DMS53 treated with DMSO at 0.1 percent for 48 hours (cell line): ENCODE measurements around the gene MMP13.
A peak's percentile ranks its signal among the peaks of the same experiment; 100 is the strongest.
"Not testable (repeated sequence)": the region's sequence is repeated elsewhere in the genome, so short reads cannot be mapped to it uniquely, and the experiment has no call there.

Source experiments
- DNase-seq: peaks from one replicate; lab custom pipeline; 2025; ENCODE audit not compliant: unreplicated experiment; lab: John Stamatoyannopoulos, UW

The MMP13 gene

DNA sequence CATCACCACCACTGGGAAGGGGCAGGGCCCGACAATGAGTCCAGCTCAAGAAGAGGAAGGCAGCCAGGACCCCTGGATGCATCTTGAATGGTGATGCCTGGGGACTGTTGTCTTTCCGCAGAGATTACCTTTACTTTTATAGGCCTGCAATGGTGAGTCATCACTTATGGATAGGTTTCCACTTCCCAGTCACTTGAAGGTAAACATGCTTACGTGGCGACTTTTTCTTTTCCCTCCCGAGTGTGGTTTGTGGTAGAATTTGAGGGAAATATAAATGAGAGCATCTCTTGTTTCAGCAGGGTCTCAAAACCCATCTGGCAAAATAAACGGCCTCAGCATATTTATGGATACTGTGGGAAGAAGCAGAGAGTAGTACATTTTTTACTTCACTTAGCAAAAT, at the start of gene MMP13:
Gene MMP13 (minus strand): TSS at position 109 of the 400 bp plus-strand sequence. CDS start 27 bp downstream, at position 82.
- DNase-seq, result peak; percentile 89

DNA sequence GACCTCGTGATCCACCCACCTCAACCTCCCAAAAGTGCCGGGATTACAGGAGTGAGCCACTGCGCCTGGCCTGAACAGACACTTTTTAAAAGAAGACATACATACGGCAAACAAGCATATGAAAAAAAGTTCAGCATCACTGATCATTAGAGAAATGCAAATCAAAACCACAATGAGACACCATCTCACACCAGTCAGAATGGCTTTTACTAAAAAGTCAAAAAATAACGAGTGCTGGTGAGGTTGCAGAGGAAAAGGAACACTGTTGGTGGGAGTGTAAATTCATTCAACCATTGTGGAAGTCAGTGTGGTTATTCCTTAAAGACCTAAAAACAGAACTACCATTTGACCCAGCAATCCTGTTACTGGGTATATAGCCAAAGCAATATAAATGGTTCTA, 48.7 kb upstream of the MMP13 start:
- DNase-seq, result not testable (repeated sequence)

DNA sequence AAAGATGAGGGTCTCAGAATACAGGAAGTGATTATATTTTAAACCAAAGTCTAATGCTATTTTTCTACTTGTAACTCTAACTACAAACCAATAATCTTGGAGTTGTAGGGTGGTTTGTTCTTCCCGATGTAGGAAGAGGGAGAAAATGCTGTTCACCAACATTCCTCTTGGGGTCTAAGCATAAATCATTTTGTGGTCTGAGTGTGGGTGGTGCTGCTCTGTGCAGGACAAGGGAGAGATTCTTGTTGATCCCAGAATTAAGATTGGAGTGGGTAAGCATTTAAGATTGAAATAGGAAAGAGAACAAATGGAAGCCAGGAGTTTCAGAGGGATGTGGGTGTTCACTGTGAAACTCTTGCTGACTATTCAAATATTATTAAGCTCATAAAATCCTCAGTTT, 38.6 kb upstream of the MMP13 start:
- no peak for DNase-seq

DNA sequence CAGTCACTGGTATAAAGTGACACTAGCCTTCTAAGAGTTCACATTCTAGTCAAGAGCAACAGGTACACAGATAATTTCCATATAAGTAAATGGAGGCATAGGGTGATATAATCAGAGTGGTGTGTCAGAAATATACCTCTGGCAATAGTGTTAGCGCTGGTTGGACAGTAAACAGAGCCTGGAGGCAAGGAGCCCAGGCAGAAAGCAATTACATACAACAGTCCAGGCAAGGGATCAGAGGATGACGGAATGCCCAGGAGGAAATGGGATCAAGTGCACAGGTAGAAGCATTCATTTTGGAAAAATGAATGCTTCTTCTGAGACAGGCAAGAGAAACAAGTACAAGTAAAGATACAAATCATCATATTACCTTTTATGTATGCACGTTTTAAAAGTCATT, 36.2 kb upstream of the MMP13 start:
- no peak for DNase-seq

DNA sequence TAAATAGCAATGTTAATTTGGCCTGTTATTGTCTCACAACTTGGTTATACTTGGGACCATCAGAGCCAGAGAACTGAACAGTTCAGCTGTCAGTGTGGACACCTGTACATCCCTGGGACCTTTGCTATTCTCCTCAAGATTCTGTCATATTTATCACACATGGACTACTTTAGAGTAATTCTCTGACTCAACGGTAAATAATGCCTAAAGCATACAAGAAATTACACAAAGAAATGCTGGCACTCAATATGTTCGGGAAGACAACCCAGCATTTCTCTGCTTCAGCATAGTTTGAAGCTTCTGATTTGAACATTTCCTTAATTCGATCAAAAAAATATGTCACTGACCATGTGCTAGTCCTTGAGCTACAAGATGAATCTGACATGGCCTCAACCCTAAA, 34.6 kb upstream of the MMP13 start:
- DNase-seq, result no peak

DNA sequence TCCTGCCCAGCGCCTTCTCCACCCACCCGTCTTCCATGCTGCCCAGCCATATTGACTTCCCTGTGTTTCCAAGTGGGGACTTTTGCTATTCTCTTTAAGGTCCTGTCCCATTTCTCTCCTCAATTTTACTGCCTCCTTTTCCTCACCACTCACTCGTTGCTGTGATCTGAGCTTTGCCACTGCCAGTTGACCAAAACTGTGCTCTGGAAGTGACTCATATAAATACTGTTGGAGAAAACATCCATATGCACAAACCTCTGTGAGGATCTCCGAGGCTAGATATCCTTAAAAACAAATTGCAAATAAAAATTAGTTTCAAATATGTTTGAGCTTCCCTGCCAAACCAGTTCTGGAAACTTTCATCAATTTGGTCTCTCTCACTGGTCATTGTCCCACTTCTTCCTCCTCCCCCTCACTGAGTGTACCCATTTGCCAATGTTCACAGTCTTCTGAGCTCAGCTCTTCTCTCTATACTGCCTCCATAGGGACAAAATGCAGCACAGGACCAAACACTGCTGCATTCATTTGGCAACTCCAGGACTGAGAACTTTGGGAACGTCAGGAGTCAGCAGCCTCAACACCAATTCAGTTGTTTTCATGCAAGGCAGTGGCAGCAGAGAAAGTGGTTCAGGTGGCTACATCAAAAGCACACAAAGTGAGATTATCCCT, 34.0 kb upstream of the MMP13 start:
- no peak for DNase-seq

DNA sequence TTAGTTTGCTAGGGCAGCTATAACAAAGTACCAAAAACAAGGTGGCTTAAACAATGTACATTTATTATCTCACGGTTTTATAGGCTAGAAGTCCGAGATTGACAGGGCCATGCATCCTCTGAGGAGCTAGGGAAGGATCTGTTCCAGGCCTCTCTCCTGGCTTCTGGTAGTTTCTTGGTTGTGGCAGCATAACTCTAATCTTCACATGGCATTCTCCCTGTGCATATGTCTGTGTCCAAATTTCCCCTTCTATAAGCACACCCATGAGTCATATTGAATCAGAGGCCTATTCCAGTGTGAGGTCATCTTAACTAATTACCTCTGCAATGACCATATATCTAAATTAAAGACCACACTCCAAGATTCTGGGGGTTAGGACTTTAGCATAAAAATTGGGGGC, 31.3 kb upstream of the MMP13 start:
- no peak for DNase-seq

DNA sequence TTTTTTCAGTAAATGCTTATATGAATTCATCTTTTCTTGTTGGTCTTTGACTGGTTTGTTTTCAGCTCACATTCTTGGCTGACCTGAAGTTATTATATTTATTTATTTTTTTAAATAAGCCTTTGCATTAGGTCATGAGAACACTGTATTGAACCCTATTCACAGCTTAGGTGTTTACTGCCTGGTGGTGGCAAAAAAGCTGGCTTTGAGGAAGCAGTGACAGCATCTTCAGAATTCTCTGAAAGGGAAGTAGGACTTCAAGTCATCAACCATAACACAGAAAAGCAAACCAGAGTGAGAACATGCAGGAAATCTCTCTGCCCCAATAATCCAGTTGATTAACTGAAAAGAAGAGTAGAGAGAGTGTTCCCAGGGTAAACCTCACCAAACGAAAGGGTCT, 30.3 kb upstream of the MMP13 start:
- DNase-seq, result no peak

DNA sequence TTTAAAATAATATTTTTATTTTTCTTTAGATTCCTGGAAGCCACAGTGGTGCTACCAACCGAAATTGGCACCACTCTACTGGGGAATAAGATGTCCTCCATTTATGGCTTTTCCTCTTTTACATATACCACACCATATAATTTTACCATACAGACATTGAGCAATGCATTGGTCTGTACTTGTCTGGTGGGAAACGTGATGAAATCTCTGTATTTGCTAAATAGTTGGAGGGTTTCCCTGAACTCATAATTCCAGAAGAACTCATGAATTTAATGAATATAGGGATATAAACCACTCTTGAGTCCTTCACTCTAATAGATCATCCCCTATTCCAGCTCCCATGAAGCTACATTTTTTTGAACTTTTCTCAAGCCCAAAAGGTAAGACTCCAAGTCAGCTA, 28.0 kb upstream of the MMP13 start:
- DNase-seq, result no peak

DNA sequence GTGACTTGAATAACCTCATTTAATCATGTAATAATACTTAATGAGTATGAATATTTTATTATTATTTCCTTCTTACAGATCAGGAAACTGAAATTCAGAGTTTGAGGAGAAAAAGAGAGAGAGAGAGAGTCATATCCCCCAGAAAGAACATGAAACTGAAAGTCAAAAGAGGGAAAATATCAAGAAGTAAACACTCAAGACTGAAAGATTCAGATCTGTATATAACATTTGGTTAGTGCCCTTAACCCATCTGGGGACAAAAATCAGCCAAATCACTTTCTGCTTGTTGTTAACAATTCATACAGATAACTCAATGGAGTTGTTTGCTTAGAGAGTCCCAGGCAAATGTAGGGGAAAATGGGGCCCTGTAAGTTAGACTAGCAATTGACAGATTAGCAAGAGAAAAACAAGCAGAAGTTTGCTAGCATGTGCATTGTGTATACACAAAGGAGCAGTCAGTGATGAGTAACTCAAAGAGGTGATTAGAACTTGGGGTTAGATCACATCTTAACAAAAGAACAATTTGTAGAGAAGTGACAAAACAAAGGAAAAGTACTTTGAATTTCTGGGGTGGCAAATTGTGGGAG, 25.9 kb upstream of the MMP13 start:
- no peak for DNase-seq

DNA sequence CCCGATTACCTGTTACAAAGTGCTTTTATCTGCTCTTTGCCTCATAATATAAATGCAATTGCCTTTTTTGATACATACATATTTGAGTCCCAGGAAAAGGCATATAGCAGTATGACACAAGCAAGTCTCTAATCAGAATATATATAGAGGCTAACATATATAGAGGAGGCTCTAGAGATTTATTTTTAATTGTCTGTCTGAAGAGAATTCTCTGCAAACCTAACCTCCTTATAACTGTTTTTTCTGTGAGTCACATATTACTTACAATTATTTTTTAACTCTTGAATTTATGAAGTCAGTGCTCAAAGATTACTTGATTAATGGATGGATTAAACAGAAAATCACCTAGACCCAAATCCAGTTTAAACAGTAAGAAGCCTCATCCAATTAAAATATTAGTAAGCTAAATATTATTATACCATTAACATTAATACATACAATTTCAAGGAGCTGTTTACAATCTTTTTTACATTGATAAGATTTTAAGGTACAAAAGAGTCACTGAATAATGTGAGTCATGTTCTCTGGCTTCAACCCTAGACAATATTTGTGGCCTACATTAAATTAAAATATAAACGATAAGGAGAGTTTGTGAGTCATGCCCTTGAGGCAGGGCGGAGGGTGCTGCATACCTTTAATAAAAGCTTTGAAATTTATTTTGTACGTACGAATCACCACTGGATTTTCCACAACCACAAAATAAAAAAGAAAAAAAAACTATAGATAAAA, 19.2 kb upstream of the MMP13 start:
- DNase-seq, result no peak

DNA sequence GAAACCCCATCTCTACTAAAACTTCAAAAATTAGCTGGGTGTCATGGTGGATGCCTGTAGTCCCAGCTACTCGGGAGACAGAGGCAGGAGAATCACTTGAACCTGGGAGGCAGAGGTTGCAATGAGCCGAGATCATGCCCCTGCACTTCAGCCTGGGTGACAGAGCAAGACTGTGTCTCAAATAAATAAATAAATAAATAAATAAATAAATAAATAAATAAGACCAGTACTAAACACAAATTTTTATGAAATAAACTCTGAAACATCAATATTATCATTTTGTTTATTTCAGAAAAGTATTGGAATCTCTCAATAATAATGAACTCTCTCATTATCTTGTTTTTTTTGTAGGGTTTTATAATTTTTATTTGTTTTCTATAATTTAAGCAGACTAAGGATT, 18.2 kb upstream of the MMP13 start:
- not testable (repeated sequence) for DNase-seq

DNA sequence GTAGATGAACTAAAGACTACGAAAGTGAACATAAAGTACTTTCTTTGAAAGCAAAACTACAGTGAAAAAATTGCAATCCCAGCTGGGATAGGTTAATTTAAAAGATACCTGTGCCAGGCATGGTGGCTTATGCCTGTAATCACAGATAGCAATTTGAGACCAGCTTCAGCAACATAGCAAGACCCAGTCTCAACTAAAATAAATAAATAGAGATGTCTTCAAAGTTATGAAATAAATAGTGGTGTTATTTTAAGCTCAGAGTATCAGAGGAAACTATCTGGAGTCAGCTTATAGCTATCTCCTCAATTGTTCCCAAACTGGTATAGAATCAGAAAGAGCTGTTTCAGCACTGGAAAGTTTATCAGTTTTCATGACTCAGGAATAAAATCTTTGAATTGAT, 17.3 kb upstream of the MMP13 start:
- DNase-seq, result no peak

DNA sequence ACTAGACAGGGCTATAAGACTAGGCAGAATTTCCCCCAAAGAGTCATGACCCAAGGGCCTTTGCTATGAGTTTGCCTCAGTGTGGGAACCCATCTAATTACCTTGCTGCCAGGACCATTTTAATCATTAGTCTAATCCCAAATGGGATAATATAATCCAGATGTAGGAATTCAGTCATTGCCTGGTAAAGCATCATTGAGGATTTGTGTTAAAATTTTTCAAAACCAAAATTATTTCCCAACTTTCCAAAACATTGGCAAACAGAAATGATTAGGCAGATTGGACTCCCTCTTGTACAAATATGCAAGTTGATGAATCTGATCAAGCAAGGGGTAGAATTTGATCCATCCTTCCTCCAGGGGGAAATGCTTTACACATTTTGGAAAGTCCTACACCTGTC, 16.2 kb upstream of the MMP13 start:
- DNase-seq, result no peak

DNA sequence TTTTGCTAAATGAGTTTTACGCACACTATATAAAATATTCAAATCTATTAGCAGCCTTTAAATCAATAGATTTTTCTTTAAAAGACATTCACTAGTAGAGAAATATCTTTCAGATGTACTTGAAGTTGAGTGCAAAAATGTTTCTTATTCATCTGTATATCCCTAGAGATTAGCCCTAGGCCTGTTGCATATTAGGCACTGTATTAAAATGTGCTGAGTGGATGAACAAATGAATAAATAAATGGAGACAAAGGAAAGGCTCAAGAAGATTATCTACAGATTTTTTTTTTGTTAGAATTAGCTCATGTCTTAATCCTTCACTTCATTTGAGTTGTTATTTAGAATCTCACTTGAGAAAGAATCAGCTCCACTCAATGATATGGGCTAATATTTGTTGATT, 12.0 kb upstream of the MMP13 start:
- no peak for DNase-seq

DNA sequence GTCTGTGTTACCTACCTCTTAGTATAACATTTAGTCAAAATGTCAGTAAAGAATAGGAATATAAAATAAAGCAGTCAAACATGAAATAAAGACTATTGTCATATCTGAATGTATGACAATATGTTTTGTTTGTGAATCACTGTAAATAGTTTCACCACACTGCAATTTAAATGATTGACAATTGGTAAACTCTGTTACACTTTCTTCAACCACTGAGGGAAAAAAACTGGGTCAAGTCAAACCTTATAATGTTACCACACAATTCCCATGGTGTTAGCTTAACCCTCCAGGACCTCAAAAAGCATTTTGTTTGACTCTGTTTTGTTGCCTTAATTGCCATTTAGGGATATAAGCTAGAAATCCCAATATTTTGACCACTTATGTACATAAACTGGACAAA, 10.5 kb upstream of the MMP13 start:
- no peak for DNase-seq

DNA sequence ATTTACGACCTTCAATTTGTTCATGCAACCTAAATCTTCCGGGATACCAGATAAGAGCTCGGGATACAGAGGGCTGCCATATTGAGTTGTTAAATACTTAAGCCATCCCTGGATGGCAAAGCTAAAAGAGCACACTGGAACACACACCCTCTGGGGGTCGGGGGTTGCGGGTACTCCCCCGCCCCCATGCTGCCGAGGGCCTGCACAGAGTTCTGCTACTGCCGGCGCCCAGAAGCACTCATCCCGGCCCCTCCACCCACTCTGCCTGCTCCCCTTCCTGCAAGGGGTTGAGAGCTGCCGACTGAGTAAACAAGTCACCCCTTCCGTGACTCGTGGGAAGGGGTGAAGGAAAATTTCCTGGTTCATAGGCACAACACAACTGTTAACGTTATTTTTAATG, 9.3 kb upstream of the MMP13 start:
- DNase-seq, result no peak

DNA sequence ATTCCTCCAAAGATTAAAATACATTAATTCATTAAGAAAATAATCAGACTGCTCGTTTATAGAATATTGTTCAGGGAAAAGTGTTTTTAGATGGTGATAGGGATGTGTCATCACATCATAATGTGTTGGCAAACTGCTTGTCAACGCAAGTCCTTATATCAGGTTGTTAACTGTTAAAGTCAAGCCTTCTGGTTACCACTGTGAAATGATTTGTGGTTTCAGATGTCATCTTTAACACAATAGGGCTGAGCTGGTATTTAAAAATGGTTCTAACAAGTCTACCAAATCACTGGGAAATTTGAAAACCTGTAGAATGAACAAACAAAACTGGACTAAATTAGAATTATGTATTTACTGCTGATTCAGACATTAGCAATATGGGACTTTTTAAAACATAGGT, 2.4 kb upstream of the MMP13 start:
- no peak for DNase-seq

DNA sequence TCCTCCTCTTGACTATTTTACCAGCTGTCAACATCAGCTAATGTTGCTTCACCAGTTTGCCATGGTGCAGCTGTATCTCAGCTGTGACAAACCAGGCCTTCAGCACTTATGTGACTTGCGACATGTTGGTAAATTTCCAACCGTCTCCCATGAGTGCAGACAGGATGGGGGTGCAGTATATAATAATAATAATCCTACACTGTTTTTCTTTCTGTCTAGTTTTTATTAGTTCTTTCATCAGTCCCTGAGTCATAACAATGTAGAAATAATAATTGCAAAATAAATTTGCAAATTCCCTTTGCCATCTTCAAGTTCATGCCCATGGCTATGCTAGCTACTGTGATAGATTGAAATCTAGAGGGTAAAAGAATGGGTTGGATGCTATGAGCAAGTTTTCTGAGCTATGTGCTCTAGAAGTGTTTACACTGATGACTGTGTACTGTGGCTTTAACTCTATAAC, 4.9 kb downstream of the MMP13 start:
- peak; percentile 48 for DNase-seq

DNA sequence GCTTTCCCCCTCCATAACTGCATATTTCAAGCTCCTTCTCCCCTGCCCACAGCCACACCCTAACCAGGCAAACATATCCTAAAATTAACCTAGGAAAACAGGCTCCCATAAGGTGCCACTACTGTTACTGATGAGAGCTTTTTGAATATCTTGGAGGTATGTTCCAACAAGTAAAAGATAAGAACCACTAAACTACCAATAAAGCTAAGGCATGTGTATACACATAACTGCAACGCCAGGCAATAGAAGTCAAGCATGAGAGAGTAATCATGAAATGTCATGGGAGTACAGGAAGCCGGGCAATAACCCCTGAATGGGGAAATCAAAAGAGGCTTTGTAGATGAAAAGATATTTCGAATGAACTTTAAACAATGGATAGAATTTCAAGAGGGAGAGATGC, 9.3 kb downstream of the MMP13 start:
- DNase-seq, result no peak

DNA sequence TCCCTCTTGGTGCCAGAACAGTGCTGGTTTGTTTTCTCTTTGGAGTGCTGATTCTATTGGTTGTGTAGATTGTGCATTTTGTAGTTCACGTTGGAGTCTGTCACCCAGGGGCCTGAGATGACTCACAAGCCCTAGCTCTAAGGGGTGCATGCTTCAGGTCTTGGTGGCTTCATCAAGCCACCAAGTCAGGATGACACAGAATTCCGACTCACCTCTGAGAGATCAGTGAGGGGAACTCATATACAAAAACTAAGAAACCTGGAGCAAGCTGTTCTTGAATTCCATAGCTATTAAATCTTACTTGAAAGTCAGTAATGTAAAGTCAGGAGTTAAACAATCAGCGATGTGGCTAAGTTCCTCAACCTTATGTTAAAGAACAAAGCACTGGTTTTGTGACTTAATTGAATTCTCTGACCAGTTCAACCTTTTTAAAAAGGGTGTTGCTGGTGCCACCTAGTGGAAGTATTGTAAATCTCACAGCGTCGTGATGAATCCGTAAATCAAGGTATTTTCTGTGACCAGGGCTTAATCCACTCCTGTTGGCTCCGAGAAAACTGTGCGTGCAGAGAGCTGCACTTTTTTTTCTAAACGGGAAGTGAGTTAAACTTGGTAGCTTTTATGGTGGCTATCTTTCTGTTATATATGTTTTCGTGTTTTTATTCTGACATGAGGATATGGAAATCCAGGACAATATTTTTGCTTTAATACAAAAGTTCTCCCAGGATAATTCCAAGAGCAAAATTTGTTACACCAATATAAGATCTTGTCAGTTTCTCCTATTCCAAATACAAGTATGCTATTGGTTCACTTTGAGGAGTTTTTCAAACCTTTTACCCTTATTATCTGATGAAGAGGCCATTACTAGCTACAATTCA, 14.6 kb downstream of the MMP13 start:
- DNase-seq, result peak; percentile 89
